ENCODE data around the gene DLL4.
"Not testable (repeated sequence)": the region's sequence is repeated elsewhere in the genome, so short reads cannot be mapped to it uniquely, and the experiment has no call there.

Gene DLL4

DNA sequence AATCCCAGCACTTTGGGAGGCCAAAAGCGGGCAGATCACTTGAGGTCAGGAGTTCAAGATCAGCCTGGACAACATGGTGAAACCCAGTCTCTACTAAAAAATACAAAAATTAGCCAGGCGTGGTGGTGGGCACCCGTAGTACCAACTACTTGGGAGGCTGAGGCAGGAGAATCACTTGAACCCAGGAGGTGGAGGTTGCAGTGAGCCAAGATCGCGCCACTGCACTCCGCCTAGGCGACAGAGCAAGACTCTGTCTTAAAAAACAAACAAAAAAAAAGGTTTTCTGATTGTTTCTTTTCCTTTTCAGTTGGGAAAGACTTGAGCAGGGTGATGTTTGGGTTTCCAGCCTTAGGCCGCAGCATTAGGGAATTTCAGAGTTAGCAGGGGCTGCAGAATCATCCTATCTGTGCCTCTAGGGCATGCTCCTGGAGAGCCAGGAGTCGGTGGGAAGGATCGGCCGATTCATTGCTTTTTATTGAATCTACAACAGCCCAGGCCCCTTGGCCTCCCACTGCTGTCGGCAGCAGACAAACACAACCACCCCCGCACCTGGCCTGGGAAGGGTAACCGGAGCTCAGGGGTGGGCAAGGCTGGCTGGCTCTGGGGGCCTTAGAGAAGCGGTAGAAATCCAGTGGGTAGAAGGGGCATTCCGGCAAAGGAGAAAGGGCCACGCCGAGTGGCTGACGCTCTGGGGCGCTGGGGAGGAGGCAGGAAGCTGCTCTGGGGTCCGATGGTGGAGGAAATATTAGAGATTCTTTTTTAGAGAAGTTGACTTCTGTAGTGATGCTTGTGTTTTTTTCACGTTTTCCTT lies 30.4 kb downstream of the DLL4 start:
- no peaks in the 10 kb centered on the region for H3K9me3 ChIP-seq (ENCODE audit: control insufficient read depth, insufficient read depth, low read length)
- peaks cover 4% of the 10 kb centered on the region for H3K4me1 ChIP-seq (ENCODE audit: control insufficient read depth, insufficient read depth, low read length)
- peaks cover 16% of the 10 kb centered on the region for H3K36me3 ChIP-seq (ENCODE audit: control insufficient read depth, insufficient read depth, low read length)
- no peak overlapping the region for H3K4me3 ChIP-seq (ENCODE audit: low read depth, low read length)
- no peak overlapping the region for H3K9ac ChIP-seq (ENCODE audit: low read depth, low read length)
- H3K27me3 ChIP-seq (ENCODE audit: control insufficient read depth, insufficient read depth, low read length): no peaks in the 10 kb centered on the region

DNA sequence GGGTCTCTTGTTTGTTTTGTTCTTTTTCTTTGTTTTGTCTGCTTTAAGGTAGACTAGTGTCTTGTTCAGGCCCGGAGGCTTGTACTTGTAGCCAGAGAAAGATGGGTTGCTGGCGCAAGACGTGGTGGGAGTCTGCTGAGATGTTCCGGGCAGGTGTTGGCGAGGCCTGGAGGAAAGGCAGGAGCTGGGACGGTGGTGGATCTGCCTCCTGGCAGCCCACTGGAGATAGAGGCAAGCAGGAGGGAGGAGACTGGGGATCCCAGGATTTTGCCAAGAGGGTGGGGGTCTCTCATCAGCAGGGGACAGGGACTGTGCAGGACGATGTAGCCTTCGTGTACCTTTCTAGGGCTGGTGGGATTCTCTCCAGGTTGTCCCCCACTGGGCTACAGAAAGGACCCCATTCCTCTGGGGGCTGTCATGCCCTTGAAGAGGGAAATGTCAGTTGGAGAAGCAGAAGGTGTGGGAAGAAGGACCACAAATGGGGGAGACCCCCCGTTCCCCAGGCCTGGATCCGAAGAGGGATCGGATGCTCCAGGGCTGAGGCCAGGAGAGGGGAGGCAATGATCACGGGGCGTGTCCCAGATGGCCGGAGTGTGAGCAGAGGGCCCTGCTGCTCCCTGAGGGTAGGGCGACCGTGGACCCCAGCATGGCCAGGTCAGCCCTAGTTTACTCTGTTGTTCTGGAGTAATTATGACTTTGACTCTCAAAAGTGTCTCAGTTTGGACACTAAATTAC lies 31.2 kb downstream of the DLL4 start:
- H3K9ac ChIP-seq (ENCODE audit: low read depth, low read length): no peak overlapping the region
- no peaks in the 10 kb centered on the region for H3K9me3 ChIP-seq (ENCODE audit: control insufficient read depth, insufficient read depth, low read length)
- H3K4me1 ChIP-seq (ENCODE audit: control insufficient read depth, insufficient read depth, low read length): peaks cover 4% of the 10 kb centered on the region
- peaks cover 13% of the 10 kb centered on the region for H3K36me3 ChIP-seq (ENCODE audit: control insufficient read depth, insufficient read depth, low read length)
- no peaks in the 10 kb centered on the region for H3K27me3 ChIP-seq (ENCODE audit: control insufficient read depth, insufficient read depth, low read length)
- H3K4me3 ChIP-seq (ENCODE audit: low read depth, low read length): no peak overlapping the region

DNA sequence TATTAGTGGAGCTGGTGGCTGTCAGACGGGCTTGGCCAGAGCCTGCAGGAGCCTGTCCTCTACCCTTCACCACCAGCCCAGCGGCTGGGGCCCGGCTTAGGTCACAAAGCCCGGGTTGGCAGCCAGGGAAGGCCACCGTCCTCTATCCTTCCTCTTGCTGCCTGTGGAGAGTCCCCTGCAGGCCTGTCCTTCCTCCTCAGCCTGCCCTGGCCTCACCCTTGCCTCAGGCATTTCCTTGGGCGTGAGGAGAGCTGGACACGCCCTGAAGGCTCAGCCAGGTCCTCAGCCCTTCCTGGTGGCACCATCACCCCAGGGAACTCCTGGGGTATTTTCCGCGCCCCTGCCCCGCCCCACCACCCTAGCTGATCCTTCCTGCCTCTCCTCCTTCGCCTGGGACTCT lies 31.8 kb downstream of the DLL4 start:
- H3K9me3 ChIP-seq (ENCODE audit: control insufficient read depth, insufficient read depth, low read length): no peaks in the 10 kb centered on the region

DNA sequence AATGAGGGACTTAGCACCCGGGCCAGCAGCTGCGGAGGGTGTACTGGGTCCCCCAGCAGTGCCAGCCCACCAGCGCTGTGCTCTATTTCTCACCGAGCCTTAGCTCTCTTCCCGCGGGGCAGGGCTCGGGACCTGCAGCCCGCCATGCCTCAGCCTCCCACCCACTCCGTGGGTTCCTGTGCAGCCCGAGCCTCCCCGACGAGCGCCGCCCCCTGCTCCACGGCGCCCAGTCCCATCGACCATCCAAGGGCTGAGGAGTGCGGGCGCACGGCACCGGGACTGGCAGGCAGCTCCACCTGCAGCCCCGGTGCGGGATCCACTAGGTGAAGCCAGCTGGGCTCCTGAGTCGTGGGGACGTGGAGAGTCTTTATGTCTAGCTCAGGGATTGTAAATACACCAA lies 32.6 kb downstream of the DLL4 start:
- H3K4me3 ChIP-seq (ENCODE audit: low read depth, low read length); H3K36me3 ChIP-seq (ENCODE audit: control insufficient read depth, insufficient read depth, low read length); H3K4me1 ChIP-seq (ENCODE audit: control insufficient read depth, insufficient read depth, low read length); H3K9ac ChIP-seq (ENCODE audit: low read depth, low read length); H3K9me3 ChIP-seq (ENCODE audit: control insufficient read depth, insufficient read depth, low read length); H3K27me3 ChIP-seq (ENCODE audit: control insufficient read depth, insufficient read depth, low read length): not testable (repeated sequence)

More for the DNA sequence above, 31.8 kb downstream of the DLL4 start:
- H3K27me3 ChIP-seq (ENCODE audit: control insufficient read depth, insufficient read depth, low read length): no peaks in the 10 kb centered on the region
- H3K4me1 ChIP-seq (ENCODE audit: control insufficient read depth, insufficient read depth, low read length): peaks cover 5% of the 10 kb centered on the region
- no peak overlapping the region for H3K9ac ChIP-seq (ENCODE audit: low read depth, low read length)
- H3K4me3 ChIP-seq (ENCODE audit: low read depth, low read length): no peak overlapping the region
- peaks cover 7% of the 10 kb centered on the region for H3K36me3 ChIP-seq (ENCODE audit: control insufficient read depth, insufficient read depth, low read length)

DNA sequence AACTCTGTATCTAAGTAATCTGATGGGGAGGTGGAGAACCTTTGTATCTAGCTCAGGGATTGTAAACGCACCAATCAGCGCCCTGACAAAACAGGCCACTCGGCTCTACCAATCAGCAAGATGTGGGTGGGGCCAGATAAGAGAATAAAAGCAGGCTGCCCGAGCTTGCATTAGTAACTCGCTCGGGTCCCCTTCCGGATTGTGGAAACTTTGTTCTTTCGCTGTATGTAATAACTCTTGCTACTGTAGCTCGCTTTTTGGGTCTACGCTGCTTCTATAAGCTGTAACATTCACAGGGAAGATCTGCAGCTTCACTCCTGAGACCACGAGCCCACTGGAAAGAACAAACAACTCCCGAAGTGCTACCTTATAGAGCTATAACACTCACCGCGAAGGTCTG lies 33.2 kb downstream of the DLL4 start:
- H3K4me3 ChIP-seq (ENCODE audit: low read depth, low read length); H3K9me3 ChIP-seq (ENCODE audit: control insufficient read depth, insufficient read depth, low read length): not testable (repeated sequence)

DNA sequence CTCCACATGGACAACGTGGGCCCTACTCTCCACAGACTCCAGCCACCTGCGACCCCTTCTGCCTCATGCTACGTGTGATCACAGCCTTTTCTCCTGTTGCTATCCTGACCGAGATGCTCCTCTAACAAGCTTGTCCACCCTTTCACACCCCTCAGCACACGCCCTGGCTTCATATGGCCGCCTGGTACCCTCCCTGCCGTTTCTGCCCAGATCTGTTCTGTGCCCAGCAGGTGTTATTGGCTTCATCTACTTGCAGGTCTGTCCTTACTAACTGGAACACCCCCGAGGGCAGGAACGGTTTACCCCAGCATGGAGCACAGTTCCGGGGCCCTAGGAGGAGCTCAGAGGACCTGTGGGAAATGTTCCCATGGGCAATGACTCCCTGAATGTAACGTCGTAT lies 34.1 kb downstream of the DLL4 start:
- H3K9me3 ChIP-seq (ENCODE audit: control insufficient read depth, insufficient read depth, low read length): no peaks in the 10 kb centered on the region
- H3K36me3 ChIP-seq (ENCODE audit: control insufficient read depth, insufficient read depth, low read length): no peaks in the 10 kb centered on the region
- no peak overlapping the region for H3K4me3 ChIP-seq (ENCODE audit: low read depth, low read length)
- no peaks in the 10 kb centered on the region for H3K27me3 ChIP-seq (ENCODE audit: control insufficient read depth, insufficient read depth, low read length)
- peaks cover 6% of the 10 kb centered on the region for H3K4me1 ChIP-seq (ENCODE audit: control insufficient read depth, insufficient read depth, low read length)
- no peak overlapping the region for H3K9ac ChIP-seq (ENCODE audit: low read depth, low read length)

More for the DNA sequence above, 33.2 kb downstream of the DLL4 start:
- H3K4me1 ChIP-seq (ENCODE audit: control insufficient read depth, insufficient read depth, low read length); H3K36me3 ChIP-seq (ENCODE audit: control insufficient read depth, insufficient read depth, low read length); H3K27me3 ChIP-seq (ENCODE audit: control insufficient read depth, insufficient read depth, low read length); H3K9ac ChIP-seq (ENCODE audit: low read depth, low read length): not testable (repeated sequence)

DNA sequence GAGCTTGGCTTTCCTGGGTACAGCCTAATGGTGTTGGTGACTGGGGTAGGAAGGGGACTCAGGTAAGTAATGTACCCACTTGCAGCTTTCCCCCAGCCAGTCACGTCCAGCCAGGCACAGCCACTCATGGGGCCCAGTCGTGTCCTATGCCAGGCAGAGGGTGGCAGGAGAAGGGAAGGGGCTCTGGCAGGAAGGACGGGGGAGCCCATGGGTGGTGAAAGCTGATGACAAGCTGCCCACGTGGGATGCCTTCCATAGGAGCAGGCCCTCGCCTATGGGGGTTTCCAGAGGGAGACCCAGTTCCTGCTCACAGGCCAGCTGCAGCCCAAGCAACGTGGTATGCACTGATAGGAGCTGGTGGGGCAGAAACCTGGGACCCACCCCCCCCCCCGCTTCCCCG lies 34.9 kb downstream of the DLL4 start:
- no peaks in the 10 kb centered on the region for H3K9me3 ChIP-seq (ENCODE audit: control insufficient read depth, insufficient read depth, low read length)
- peaks cover 8% of the 10 kb centered on the region for H3K4me1 ChIP-seq (ENCODE audit: control insufficient read depth, insufficient read depth, low read length)
- H3K36me3 ChIP-seq (ENCODE audit: control insufficient read depth, insufficient read depth, low read length): no peaks in the 10 kb centered on the region
- H3K9ac ChIP-seq (ENCODE audit: low read depth, low read length): no peak overlapping the region
- no peaks in the 10 kb centered on the region for H3K27me3 ChIP-seq (ENCODE audit: control insufficient read depth, insufficient read depth, low read length)
- H3K4me3 ChIP-seq (ENCODE audit: low read depth, low read length): no peak overlapping the region

DNA sequence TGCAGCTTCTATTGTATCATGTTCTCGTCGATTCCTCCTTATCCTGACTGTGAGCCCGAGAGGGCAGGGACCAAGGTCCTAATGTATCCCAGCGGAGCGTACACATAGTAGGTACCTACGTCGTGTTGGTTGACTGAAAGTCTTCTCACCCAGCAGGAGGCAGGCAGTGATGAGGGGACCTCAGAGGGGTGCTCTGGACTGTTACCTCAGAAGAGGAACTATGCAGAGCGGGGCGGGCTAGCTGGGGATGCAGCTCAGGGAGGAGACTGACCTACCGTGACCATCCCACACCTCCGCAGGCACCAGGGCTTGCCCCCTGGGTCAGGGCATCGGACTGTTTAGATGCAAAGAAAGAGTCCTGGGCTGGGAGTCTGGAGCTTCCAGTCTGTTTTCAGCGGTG lies 35.5 kb downstream of the DLL4 start:
- Histone ChIP-seq H3K9me3 (ENCODE audit: control insufficient read depth, insufficient read depth, low read length) (no peaks in the 10 kb centered on the region), H3K27me3 (ENCODE audit: control insufficient read depth, insufficient read depth, low read length) (no peaks in the 10 kb centered on the region), H3K4me1 (ENCODE audit: control insufficient read depth, insufficient read depth, low read length) (peaks cover 8% of the 10 kb centered on the region), H3K4me3 (ENCODE audit: low read depth, low read length) (no peak overlapping the region), H3K9ac (ENCODE audit: low read depth, low read length) (no peak overlapping the region), H3K36me3 (ENCODE audit: control insufficient read depth, insufficient read depth, low read length) (no peaks in the 10 kb centered on the region)

DNA sequence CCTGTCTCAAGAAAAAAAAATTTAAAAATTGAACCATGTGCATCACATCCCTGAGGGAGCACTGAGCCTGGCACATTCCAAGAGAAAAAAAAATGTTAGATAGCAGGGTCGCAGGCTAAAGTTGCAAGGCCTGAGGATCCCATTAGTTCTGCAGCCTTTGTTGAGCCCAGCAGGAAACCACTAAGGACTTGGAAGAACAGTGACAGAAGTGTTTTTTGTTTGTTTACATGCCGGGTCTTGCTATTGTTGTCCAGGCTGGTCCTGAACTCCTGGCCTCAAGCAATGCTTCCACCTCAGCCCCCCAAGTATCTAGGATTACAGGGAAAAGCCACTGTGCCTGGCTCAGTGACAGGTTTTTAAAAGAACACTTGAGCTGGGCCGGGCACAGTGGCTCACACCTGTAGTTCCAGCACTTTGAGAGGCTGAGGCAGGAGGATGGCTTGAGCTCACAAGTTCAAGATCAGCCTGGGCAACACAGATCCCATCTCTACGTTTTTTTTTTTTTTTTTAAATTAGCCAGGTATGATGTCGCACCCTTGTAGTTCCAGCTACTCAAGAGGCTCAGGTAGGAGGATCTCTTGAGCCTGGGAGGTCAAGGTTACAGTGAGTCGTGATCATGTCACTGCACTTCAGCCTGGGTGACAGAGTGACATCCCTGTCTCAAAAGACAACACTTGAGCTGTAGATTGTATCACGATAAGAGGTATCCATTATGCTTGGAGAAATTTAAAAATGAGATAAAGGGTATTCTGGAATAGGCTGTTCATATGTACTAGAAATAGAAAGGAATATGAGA lies 39.3 kb downstream of the DLL4 start:
- no peaks in the 10 kb centered on the region for H3K9me3 ChIP-seq (ENCODE audit: control insufficient read depth, insufficient read depth, low read length)
- no peak overlapping the region for H3K4me3 ChIP-seq (ENCODE audit: low read depth, low read length)
- H3K4me1 ChIP-seq (ENCODE audit: control insufficient read depth, insufficient read depth, low read length): peaks cover 7% of the 10 kb centered on the region
- H3K9ac ChIP-seq (ENCODE audit: low read depth, low read length): no peak overlapping the region
- H3K27me3 ChIP-seq (ENCODE audit: control insufficient read depth, insufficient read depth, low read length): no peaks in the 10 kb centered on the region
- no peaks in the 10 kb centered on the region for H3K36me3 ChIP-seq (ENCODE audit: control insufficient read depth, insufficient read depth, low read length)

DNA sequence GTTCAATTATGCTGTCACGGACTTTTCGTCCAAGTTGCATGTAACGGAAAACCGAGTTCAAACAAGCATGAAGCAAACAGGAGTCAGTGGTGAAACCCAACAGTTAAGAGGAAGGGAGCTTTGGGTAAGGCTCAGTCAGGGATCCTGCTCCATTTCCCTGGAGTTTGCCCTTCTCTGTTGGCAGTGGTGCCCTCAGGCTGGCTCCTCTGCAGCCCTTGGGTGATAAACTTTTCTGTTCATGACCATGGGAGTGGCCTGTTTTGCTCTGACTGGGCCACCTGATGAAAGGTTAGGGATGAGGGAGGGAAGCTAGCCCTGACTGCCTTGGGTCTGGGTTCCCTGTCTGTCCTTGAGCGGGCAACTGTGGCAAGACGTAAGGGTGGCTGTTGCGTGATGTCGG lies 40.2 kb downstream of the DLL4 start:
- no peaks in the 10 kb centered on the region for H3K27me3 ChIP-seq (ENCODE audit: control insufficient read depth, insufficient read depth, low read length)
- no peak overlapping the region for H3K4me3 ChIP-seq (ENCODE audit: low read depth, low read length)
- no peaks in the 10 kb centered on the region for H3K36me3 ChIP-seq (ENCODE audit: control insufficient read depth, insufficient read depth, low read length)
- H3K9me3 ChIP-seq (ENCODE audit: control insufficient read depth, insufficient read depth, low read length): no peaks in the 10 kb centered on the region
- peaks cover 7% of the 10 kb centered on the region for H3K4me1 ChIP-seq (ENCODE audit: control insufficient read depth, insufficient read depth, low read length)
- H3K9ac ChIP-seq (ENCODE audit: low read depth, low read length): no peak overlapping the region

DNA sequence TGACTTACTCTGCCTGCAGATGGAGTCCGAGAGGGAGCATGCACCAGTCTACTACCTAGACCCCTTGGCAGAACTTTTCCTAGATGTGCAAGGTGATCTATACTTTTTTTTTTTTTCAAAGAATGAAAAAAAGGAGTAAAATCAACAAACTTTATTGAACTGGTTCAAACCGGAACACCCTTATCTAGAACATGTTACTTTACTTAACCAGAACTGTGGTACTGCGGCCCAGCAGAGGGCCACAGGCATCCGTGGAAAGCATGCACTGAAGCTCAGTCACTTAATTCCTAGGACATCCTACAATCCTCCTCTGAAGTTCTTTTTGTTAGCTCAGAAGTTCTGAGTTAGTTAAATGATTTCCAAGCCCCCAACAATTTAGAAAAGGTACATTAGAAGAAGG lies 45.7 kb downstream of the DLL4 start:
- no peak overlapping the region for H3K9ac ChIP-seq (ENCODE audit: low read depth, low read length)
- H3K27me3 ChIP-seq (ENCODE audit: control insufficient read depth, insufficient read depth, low read length): no peaks in the 10 kb centered on the region
- no peaks in the 10 kb centered on the region for H3K9me3 ChIP-seq (ENCODE audit: control insufficient read depth, insufficient read depth, low read length)
- no peak overlapping the region for H3K4me3 ChIP-seq (ENCODE audit: low read depth, low read length)
- peaks cover 3% of the 10 kb centered on the region for H3K4me1 ChIP-seq (ENCODE audit: control insufficient read depth, insufficient read depth, low read length)
- peaks cover 18% of the 10 kb centered on the region for H3K36me3 ChIP-seq (ENCODE audit: control insufficient read depth, insufficient read depth, low read length)

All from iPS-15b (cell line).